DND-41 (cell line): ENCODE results near the gene CIRBP.
A peak's percentile ranks its signal among the peaks of the same experiment; 100 is the strongest.

Experiments
- ATAC-seq: fragments of 200-7000 bp; cut with Tn5 transposase; 3 replicates; pipeline ENCODE4 v1.9.1; 2021; ENCODE audit warnings: low read depth; ENCODE audit not compliant: insufficient read depth
- DNase-seq: peaks from one replicate; pipeline ENCODE4 v3.0.0-alpha.2; 2020
- H2AFZ ChIP-seq: 2 replicates; pipeline ENCODE4 v1.6.0; 2012; ENCODE audit warnings: low read depth, low read length
- H3K27ac ChIP-seq: 2 replicates; pipeline ENCODE4 v1.5.1; 2012; ENCODE audit warnings: low read length, inconsistent platforms
- H3K27me3 ChIP-seq: fragments of 200-600 bp; sonication (generic); 2 replicates; pipeline ENCODE4 v1.6.0; 2012; ENCODE audit warnings: low read length, mild to moderate bottlenecking, inconsistent platforms; ENCODE audit not compliant: insufficient read depth, poor library complexity
- H3K36me3 ChIP-seq: 2 replicates; pipeline ENCODE4 v1.5.1; 2012; ENCODE audit warnings: low read length, inconsistent platforms; ENCODE audit not compliant: insufficient read depth
- H3K4me1 ChIP-seq: 2 replicates; pipeline ENCODE4 v1.5.1; 2012; ENCODE audit warnings: mild to moderate bottlenecking, low read length; ENCODE audit not compliant: insufficient read depth
- H3K4me2 ChIP-seq: 2 replicates; pipeline ENCODE4 v1.6.0; 2012; ENCODE audit warnings: mild to moderate bottlenecking, moderate library complexity, low read length, inconsistent platforms; ENCODE audit not compliant: insufficient read depth
- H3K4me3 ChIP-seq, 2 experiments: fragments of 200-600 bp in 1 of 2; shearing (Covaris generic) in 1 of 2; 2 replicates each; pipeline ENCODE4 v1.5.1; 2012 to 2016; ENCODE audit warnings: inconsistent platforms in 2 of 2, low read length in 2 of 2, mild to moderate bottlenecking in 2 of 2, low read depth in 1 of 2, moderate library complexity in 1 of 2
- H3K79me2 ChIP-seq: 2 replicates; pipeline ENCODE4 v1.6.0; 2012; ENCODE audit warnings: low read length, inconsistent platforms; ENCODE audit not compliant: insufficient read depth
- H3K9ac ChIP-seq: 2 replicates; pipeline ENCODE4 v1.6.0; 2012; ENCODE audit warnings: low read depth, mild to moderate bottlenecking, inconsistent platforms, low read length, moderate library complexity
- H3K9me3 ChIP-seq: 2 replicates; pipeline ENCODE4 v1.5.1; 2012; ENCODE audit warnings: low read length, moderate library complexity, mild to moderate bottlenecking, inconsistent platforms; ENCODE audit not compliant: insufficient read depth, severe bottlenecking
- H4K20me1 ChIP-seq: 2 replicates; pipeline ENCODE4 v1.6.0; 2012; ENCODE audit warnings: low read length; ENCODE audit not compliant: insufficient read depth
- EZH2 ChIP-seq: IDR thresholded peaks from 3 replicates; pipeline ENCODE4 v1.6.1; 2012; ENCODE audit warnings: borderline replicate concordance, low read depth, mild to moderate bottlenecking, moderate library complexity, low read length, inconsistent platforms; ENCODE audit not compliant: severe bottlenecking
- TF ChIP-seq, protein P1 (sequence below): IDR thresholded peaks from 2 replicates; pipeline ENCODE4 v1.5.1; 2012; ENCODE audit warnings: borderline replicate concordance, low read length, moderate library complexity, mild to moderate bottlenecking; ENCODE audit not compliant: poor library complexity, severe bottlenecking; ENCODE audit errors: extremely low read depth

The CIRBP gene

DNA sequence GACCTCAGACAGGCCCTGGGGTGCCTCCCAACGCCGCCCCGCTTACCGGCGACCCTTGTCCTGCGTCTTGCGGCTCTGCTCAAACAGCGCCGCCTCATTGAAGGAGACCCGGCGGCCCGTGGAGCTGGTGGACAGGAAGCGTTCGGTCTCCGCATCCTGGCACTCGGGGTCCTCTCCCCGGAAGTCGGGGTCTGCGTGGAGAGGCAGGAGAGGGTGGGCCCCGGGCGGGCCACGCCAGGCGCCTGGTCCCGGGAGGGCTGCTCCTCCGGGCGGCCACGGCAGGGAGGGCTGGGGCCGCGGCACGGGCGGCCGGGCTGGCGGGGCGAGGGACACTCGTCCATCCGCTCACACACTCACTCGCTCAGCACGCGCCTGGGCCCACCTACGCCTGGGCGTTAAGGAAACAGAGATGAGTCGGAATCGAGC, 34.2 kb upstream of the CIRBP start:
- Histone ChIP-seq H3K4me3 (no peak overlapping the region), H3K27ac (no peak overlapping the region), H2AFZ (no peak overlapping the region), H3K4me1 (peaks cover 23% of the 10 kb centered on the region), H3K27me3 (peaks cover 6% of the 10 kb centered on the region), H3K4me2 (no peak overlapping the region), H3K9me3 (no peaks in the 10 kb centered on the region), H4K20me1 (no peaks in the 10 kb centered on the region), H3K9ac (no peak overlapping the region), H3K79me2 (no peaks in the 10 kb centered on the region), H3K36me3 (no peaks in the 10 kb centered on the region)
- DNase-seq, result no peak
- TF ChIP-seq, protein P1, sequence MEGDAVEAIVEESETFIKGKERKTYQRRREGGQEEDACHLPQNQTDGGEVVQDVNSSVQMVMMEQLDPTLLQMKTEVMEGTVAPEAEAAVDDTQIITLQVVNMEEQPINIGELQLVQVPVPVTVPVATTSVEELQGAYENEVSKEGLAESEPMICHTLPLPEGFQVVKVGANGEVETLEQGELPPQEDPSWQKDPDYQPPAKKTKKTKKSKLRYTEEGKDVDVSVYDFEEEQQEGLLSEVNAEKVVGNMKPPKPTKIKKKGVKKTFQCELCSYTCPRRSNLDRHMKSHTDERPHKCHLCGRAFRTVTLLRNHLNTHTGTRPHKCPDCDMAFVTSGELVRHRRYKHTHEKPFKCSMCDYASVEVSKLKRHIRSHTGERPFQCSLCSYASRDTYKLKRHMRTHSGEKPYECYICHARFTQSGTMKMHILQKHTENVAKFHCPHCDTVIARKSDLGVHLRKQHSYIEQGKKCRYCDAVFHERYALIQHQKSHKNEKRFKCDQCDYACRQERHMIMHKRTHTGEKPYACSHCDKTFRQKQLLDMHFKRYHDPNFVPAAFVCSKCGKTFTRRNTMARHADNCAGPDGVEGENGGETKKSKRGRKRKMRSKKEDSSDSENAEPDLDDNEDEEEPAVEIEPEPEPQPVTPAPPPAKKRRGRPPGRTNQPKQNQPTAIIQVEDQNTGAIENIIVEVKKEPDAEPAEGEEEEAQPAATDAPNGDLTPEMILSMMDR, result no peak
- TF ChIP-seq EZH2, result no peak
- no peak for ATAC-seq

DNA sequence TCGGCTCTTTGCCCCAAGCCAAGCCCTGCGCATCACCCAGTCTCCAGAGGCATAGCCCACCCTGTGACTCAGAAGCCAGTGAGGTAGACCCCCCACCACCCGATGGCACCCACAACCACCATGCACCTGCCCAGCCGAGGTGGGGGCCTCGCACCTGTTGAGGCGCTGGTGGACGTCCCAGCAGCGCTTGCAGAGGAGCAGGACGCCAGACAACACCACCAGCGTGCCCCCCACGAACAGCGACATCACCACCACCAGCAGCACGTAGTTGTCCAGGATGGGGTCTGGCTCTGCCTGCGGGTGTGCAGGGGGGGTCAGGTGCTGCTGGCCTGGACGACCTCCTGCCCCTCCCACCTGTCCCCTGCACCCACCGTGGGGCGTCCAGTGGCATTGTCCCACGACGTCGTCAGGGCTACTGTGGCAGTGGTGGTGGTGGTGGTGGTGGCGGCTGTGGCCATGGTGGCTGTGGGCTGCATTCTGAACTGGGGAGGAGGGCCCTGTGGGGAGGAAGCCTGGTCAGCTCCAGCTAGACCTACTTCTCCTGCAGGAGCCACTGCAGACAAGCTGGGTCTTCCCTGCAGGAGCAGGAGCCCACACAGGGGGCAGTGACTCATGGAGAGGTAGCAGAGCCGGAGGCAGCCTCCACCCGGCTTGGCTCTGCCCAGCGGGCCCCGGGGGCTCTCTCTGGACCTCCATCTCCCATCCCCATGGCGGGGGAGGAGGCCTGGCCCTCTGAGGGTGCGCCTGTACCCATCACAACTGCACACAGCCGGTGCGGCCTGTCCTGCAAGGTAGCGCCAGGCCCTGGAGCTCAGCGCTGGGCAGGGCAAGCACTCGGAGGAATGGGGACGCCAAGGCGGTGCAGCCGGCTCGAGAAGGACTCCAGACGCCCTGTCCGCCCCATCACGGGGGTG, 33.2 kb upstream of the CIRBP start:
- Histone ChIP-seq H3K27me3 (peaks cover 6% of the 10 kb centered on the region), H2AFZ (no peak overlapping the region), H3K79me2 (no peaks in the 10 kb centered on the region), H4K20me1 (no peaks in the 10 kb centered on the region), H3K36me3 (no peaks in the 10 kb centered on the region), H3K4me2 (peak overlapping the region; percentile 17; the same call in 1 of the 2 replicates), H3K4me1 (peaks cover 31% of the 10 kb centered on the region), H3K27ac (no peak overlapping the region), H3K9me3 (no peaks in the 10 kb centered on the region), H3K4me3 (no peak overlapping the region), H3K9ac (no peak overlapping the region)
- ATAC-seq (no peak), DNase-seq (no peak)
- TF ChIP-seq, protein P1, result no peak
- no peak for TF ChIP-seq EZH2

DNA sequence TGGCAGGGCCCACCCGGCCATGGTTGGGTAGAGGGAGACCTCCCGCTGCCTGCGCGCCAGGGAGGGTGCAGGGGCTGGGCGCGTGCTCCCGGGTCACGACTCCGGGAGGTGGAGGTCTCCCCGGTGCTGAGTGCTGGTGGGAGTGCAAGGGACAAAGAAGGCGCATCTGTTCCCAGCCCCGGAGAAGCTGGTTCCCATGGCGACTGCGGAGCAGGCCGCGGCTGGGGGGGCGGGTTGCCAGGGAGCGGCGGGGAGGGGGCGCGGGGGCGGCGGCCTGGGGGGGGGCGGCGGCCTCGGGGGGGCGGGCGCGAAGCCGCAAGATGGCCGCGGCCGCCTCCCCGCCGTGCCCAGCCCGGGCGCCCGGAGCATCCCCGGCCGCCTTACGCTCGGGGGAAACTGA, 32.6 kb upstream of the CIRBP start:
- ATAC-seq (no peak), DNase-seq (no peak)
- H4K20me1 ChIP-seq, result no peaks in the 10 kb centered on the region
- H3K27me3 ChIP-seq, result peaks cover 6% of the 10 kb centered on the region
- H3K9me3 ChIP-seq, result no peaks in the 10 kb centered on the region
- no peak overlapping the region for H3K27ac ChIP-seq
- TF ChIP-seq, protein P1, result no peak
- TF ChIP-seq EZH2, result no peak
- H3K4me2 ChIP-seq, result peak overlapping the region; percentile 77
- no peak overlapping the region for H3K4me3 ChIP-seq
- H2AFZ ChIP-seq, result no peak overlapping the region
- H3K36me3 ChIP-seq, result no peaks in the 10 kb centered on the region
- peaks cover 5% of the 10 kb centered on the region for H3K79me2 ChIP-seq
- no peak overlapping the region for H3K9ac ChIP-seq
- peaks cover 37% of the 10 kb centered on the region for H3K4me1 ChIP-seq
